H1 (cell line): ENCODE results near the gene FHL2. TPM values are rescaled to one million over a fixed set of nuclear protein-coding genes. Genes with fewer than 3 reads are reported as not detected.

ENCODE experiments used
- CTCF ChIA-PET: fragments of 300-600 bp; sonication (Branson Sonifier 250); formaldehyde crosslinking; loops from one replicate; lab custom pipeline; 2021; ENCODE audit not compliant: partially characterized antibody; lab: Charles Lee
- POLR2A ChIA-PET: fragments of 300-600 bp; sonication (Branson Sonifier 250); formaldehyde crosslinking; loops from one replicate; lab custom pipeline; 2021; ENCODE audit warnings: inconsistent platforms; ENCODE audit not compliant: partially characterized antibody; lab: Charles Lee
- DNase-seq, 2 experiments: peaks; one replicate each; pipeline versions ENCODE4 v3.0.0 to v3.0.0-alpha.2; 2010 to 2022; ENCODE audit warnings: low spot score in 2 of 2, low read depth in 1 of 2, mixed read lengths in 1 of 2
- FAIRE-seq: peaks from 2 replicates; lab custom pipeline; 2011; peaks lifted over from hg19 to GRCh38; lab: Jason Lieb, UNC
- H2AFZ ChIP-seq: 2 replicates; pipeline ENCODE4 v1.8.1; 2012; ENCODE audit warnings: low read length, inconsistent platforms
- H2AK5ac ChIP-seq: 2 replicates; pipeline ENCODE4 v1.6.1; 2013; ENCODE audit warnings: low read depth, low read length
- H2BK120ac ChIP-seq: replicated peaks from 2 replicates; pipeline ENCODE3; 2013; ENCODE audit warnings: low read depth, low read length, inconsistent platforms
- H2BK12ac ChIP-seq: 2 replicates; pipeline ENCODE4 v1.6.1; 2013; ENCODE audit warnings: low read depth, low read length
- H2BK15ac ChIP-seq: 2 replicates; pipeline ENCODE4 v1.6.1; 2013; ENCODE audit warnings: low read length
- H2BK20ac ChIP-seq: 2 replicates; pipeline ENCODE4 v1.6.1; 2013; ENCODE audit warnings: low read length
- H2BK5ac ChIP-seq: 2 replicates; pipeline ENCODE4 v1.6.1; 2013; ENCODE audit warnings: low read depth, low read length
- H3K14ac ChIP-seq: 2 replicates; pipeline ENCODE4 v1.6.1; 2013; ENCODE audit warnings: inconsistent platforms; ENCODE audit not compliant: insufficient read length
- H3K18ac ChIP-seq: 2 replicates; pipeline ENCODE4 v1.6.1; 2013; ENCODE audit warnings: low read length; ENCODE audit errors: extremely low read depth
- H3K23ac ChIP-seq: 2 replicates; pipeline ENCODE4 v1.6.1; 2013; ENCODE audit warnings: inconsistent platforms; ENCODE audit not compliant: insufficient read length
- H3K23me2 ChIP-seq: 2 replicates; pipeline ENCODE4 v1.6.1; 2013; ENCODE audit warnings: low read depth, low read length
- H3K27ac ChIP-seq: 2 replicates; pipeline ENCODE4 v1.6.1; 2011; ENCODE audit warnings: low read depth, low read length, inconsistent platforms
- H3K27me3 ChIP-seq, 4 experiments: replicated peaks in 1 of 4; 1 replicate in 1 of 4; 2 replicates in 3 of 4; pipeline versions ENCODE4 v1.6.1 to v1.8.1; 2011 to 2013; ENCODE audit warnings: low read length in 3 of 4, mild to moderate bottlenecking in 3 of 4, inconsistent platforms in 2 of 4, mixed read lengths in 2 of 4, moderate library complexity in 1 of 4; ENCODE audit not compliant: control insufficient read depth in 3 of 4, insufficient read depth in 3 of 4; ENCODE audit errors: extremely low read depth in 1 of 4
- H3K36me3 ChIP-seq, 4 experiments: 2 replicates each; pipeline versions ENCODE4 v1.6.1 to v1.8.1; 2011 to 2013; ENCODE audit warnings: mild to moderate bottlenecking in 4 of 4, low read length in 3 of 4, moderate library complexity in 2 of 4, control low read depth in 1 of 4, inconsistent platforms in 1 of 4; ENCODE audit not compliant: insufficient read depth in 4 of 4, control insufficient read depth in 2 of 4
- H3K4ac ChIP-seq: replicated peaks from 2 replicates; pipeline ENCODE3; 2013; ENCODE audit warnings: low read length, low read depth, mixed read lengths, inconsistent platforms; ENCODE audit not compliant: insufficient read length
- H3K4me1 ChIP-seq, 4 experiments: replicated peaks in 1 of 4; 1 replicate in 1 of 4; 2 replicates in 3 of 4; pipeline versions ENCODE4 v1.6.1 to v1.8.1; 2011 to 2013; ENCODE audit warnings: low read length in 3 of 4, inconsistent platforms in 2 of 4, mixed read lengths in 1 of 4; ENCODE audit not compliant: insufficient read depth in 4 of 4, control insufficient read depth in 3 of 4
- H3K4me2 ChIP-seq, 2 experiments: 2 replicates each; pipeline versions ENCODE4 v1.6.1 to v1.8.1; 2011 to 2013; ENCODE audit warnings: low read depth in 2 of 2, low read length in 2 of 2, control low read depth in 1 of 2, inconsistent platforms in 1 of 2, mild to moderate bottlenecking in 1 of 2; ENCODE audit not compliant: insufficient read depth in 1 of 2
- H3K4me3 ChIP-seq, 4 experiments: fragments of 200-600, 300-600 bp in 1 of 4; sonication (generic), shearing (Covaris generic), sonication (Bioruptor Twin) in 1 of 4; 2 replicates each; pipeline versions ENCODE4 v1.5.1 to v1.8.1; 2011 to 2016; ENCODE audit warnings: low read length in 4 of 4, low read depth in 3 of 4, control low read depth in 2 of 4, inconsistent platforms in 2 of 4, mild to moderate bottlenecking in 2 of 4, mixed read lengths in 1 of 4, moderate library complexity in 1 of 4; ENCODE audit not compliant: insufficient read depth in 2 of 4; ENCODE audit errors: extremely low read depth in 1 of 4
- H3K56ac ChIP-seq: replicated peaks from 2 replicates; pipeline ENCODE3; 2013; ENCODE audit warnings: low read depth, mild to moderate bottlenecking, mixed read lengths, low read length, inconsistent platforms; ENCODE audit not compliant: insufficient read length
- H3K79me1 ChIP-seq: 2 replicates; pipeline ENCODE4 v1.6.1; 2013; ENCODE audit warnings: low read depth, low read length, control low read depth
- H3K79me2 ChIP-seq, 2 experiments: 2 replicates each; pipeline versions ENCODE4 v1.6.1 to v1.8.1; 2012 to 2013; ENCODE audit warnings: low read length in 2 of 2, mild to moderate bottlenecking in 2 of 2, inconsistent platforms in 1 of 2; ENCODE audit not compliant: insufficient read depth in 2 of 2, control insufficient read depth in 1 of 2
- H3K9ac ChIP-seq, 4 experiments: replicated peaks in 1 of 4; 1 replicate in 1 of 4; 2 replicates in 3 of 4; pipeline versions ENCODE4 v1.6.1 to v1.8.1; 2011 to 2013; ENCODE audit warnings: low read depth in 3 of 4, low read length in 3 of 4, control low read depth in 2 of 4, mild to moderate bottlenecking in 2 of 4, moderate library complexity in 2 of 4, inconsistent platforms in 1 of 4; ENCODE audit errors: extremely low read depth in 1 of 4
- H3K9me3 ChIP-seq, 2 experiments: 2 replicates each; pipeline versions ENCODE4 v1.6.1 to v1.8.1; 2012 to 2013; ENCODE audit warnings: mild to moderate bottlenecking in 2 of 2, moderate library complexity in 2 of 2, control low read depth in 1 of 2, inconsistent platforms in 1 of 2, low read depth in 1 of 2, low read length in 1 of 2, mixed read lengths in 1 of 2; ENCODE audit not compliant: insufficient read depth in 2 of 2
- H4K20me1 ChIP-seq, 2 experiments: replicated peaks in 1 of 2; 2 replicates each; pipeline versions ENCODE3 to v1.8.1; 2011 to 2013; ENCODE audit warnings: inconsistent platforms in 2 of 2, low read length in 2 of 2, mild to moderate bottlenecking in 1 of 2; ENCODE audit not compliant: insufficient read depth in 2 of 2, control insufficient read depth in 1 of 2
- H4K5ac ChIP-seq: 2 replicates; pipeline ENCODE4 v1.6.1; 2013; ENCODE audit warnings: low read length, low read depth, mixed read lengths, inconsistent platforms; ENCODE audit not compliant: insufficient read length
- H4K8ac ChIP-seq: 2 replicates; pipeline ENCODE4 v1.8.0; 2013; ENCODE audit warnings: mild to moderate bottlenecking, moderate library complexity, low read length, inconsistent platforms; ENCODE audit not compliant: insufficient read depth; ENCODE audit errors: extremely low read depth
- H4K91ac ChIP-seq: replicated peaks from 2 replicates; pipeline ENCODE3; 2013; ENCODE audit warnings: low read length, mixed read lengths, inconsistent platforms; ENCODE audit not compliant: insufficient read length
- BACH1 ChIP-seq: IDR thresholded peaks from 2 replicates; pipeline ENCODE4 v1.6.1; 2012; ENCODE audit warnings: low read length, improper control_type of control experiment
- CREB1 ChIP-seq: IDR thresholded peaks from 2 replicates; pipeline ENCODE4 v1.6.1; 2012; ENCODE audit warnings: inconsistent platforms
- CTBP2 ChIP-seq: IDR thresholded peaks from 2 replicates; pipeline ENCODE4 v1.7.0; 2011; ENCODE audit warnings: borderline replicate concordance, mild to moderate bottlenecking, moderate library complexity, mixed read lengths, low read length; ENCODE audit not compliant: insufficient read depth, insufficient read length
- EP300 ChIP-seq, 2 experiments: IDR thresholded peaks; 1 replicate in 1 of 2; 2 replicates in 1 of 2; pipeline ENCODE4 v1.6.1; 2011 to 2012; ENCODE audit warnings: low read depth in 2 of 2, low read length in 2 of 2, mild to moderate bottlenecking in 2 of 2, borderline replicate concordance in 1 of 2, inconsistent platforms in 1 of 2, moderate library complexity in 1 of 2
- EZH2 ChIP-seq: fragments of 200-600 bp; sonication (generic); IDR thresholded peaks from 2 replicates; pipeline ENCODE4 v1.7.1; 2012; ENCODE audit warnings: low read depth, mild to moderate bottlenecking, moderate library complexity, low read length, inconsistent platforms; ENCODE audit not compliant: severe bottlenecking
- GTF2F1 ChIP-seq: IDR thresholded peaks from 2 replicates; pipeline ENCODE4 v1.6.1; 2012; ENCODE audit warnings: low read depth, low read length, improper control_type of control experiment, borderline replicate concordance
- NRF1 ChIP-seq: IDR thresholded peaks from 2 replicates; pipeline ENCODE4 v1.6.1; 2011; ENCODE audit warnings: mild to moderate bottlenecking, low read depth, low read length, improper control_type of control experiment
- SAP30 ChIP-seq: fragments of 300-600 bp; sonication (generic); IDR thresholded peaks from 2 replicates; pipeline ENCODE4 v1.7.1; 2012; ENCODE audit warnings: low read length, moderate library complexity, mild to moderate bottlenecking, inconsistent platforms; ENCODE audit not compliant: insufficient read depth, insufficient replicate concordance
- SP4 ChIP-seq: IDR thresholded peaks from 2 replicates; pipeline ENCODE4 v1.6.1; 2012; ENCODE audit warnings: low read length, inconsistent platforms
- WGBS, 2 experiments: shearing (Covaris generic) in 1 of 2; methylation state at CpG; one replicate each; pipeline versions ENCODE4 v1.1.6 to v1.1.7; 2013 to 2015; ENCODE audit warnings: low lambda C conversion rate in 2 of 2, mixed read lengths in 2 of 2, inconsistent platforms in 1 of 2, low coverage in 1 of 2, missing lambda C conversion rate in 1 of 2; ENCODE audit not compliant: insufficient replicate concordance in 2 of 2, insufficient coverage in 1 of 2, insufficient read length in 1 of 2; ENCODE audit errors: extremely low coverage in 1 of 2, missing lambda C conversion rate in 1 of 2; 5-methylcytosine and 5-hydroxymethylcytosine counted together
- polyA plus RNA-seq, 7 experiments: library from polyadenylated mRNA; depleted of rRNA in 3 of 7; stranded (reverse) in 5 of 7; unstranded in 2 of 7; fragments of >200 nt in 5 of 7; fragments of 200-250 nt in 2 of 7; gene quantifications; 1 replicate in 5 of 7; 2 replicates in 1 of 7; 4 replicates in 1 of 7; pipeline versions ENCODE4 v1.2.1 to v1.2.3, GENCODE V29; 2011 to 2013; ENCODE audit warnings: missing spikeins in 2 of 7, mixed read lengths in 2 of 7
- total RNA-seq: library from RNA; stranded (reverse); fragmentation: NEBNext Ultra II Directional; extraction: Animal tissue kit (Norgen Biotek cat#: 25700); gene quantifications from 2 replicates; pipeline ENCODE4 v1.2.1, GENCODE V29; 2021

The FHL2 gene
- total and polyA plus RNA-seq, 2 of the 8 experiments (the other 6 are each of a cell fraction or from before 2014, with no cell fraction given), result 33.2 to 64.3 TPM

DNA sequence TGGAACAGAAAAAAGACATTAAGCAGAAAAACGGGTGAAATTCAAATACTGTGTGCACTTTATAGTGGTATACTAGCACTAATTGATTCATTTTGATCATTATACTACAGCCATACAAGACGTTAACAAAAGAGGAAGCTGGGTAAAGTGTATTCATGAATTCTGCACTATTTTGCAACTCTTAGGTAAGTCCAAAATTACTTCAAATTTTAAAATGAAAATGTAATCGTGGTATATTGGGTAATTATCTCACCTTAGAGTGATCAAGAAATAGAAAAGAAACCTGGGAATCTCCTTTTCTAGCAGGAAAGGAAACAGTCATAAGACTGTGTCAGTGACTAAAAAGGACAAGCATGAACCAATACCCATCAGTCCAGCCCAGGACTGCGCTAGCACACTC is 74.8 kb downstream of the FHL2 start:
- Histone ChIP-seq H3K23me2 (peaks cover 5% of the 10 kb centered on the region; the same call in 1 of the 2 replicates), H3K27me3 (no peaks in the 10 kb centered on the region), H3K56ac (no peak overlapping the region), H3K9ac (no peak overlapping the region), H2BK15ac (no peak overlapping the region), H2AK5ac (no peak overlapping the region), H2BK120ac (no peak overlapping the region), H4K8ac (no peak overlapping the region), H3K4me2 (no peak overlapping the region), H3K14ac (no peak overlapping the region), H2AFZ (no peak overlapping the region), H2BK20ac (no peak overlapping the region), H3K9me3 (no peaks in the 10 kb centered on the region), H3K18ac (no peak overlapping the region), H3K4me1 (peaks cover 4 to 10% (median 6%) of the 10 kb centered on the region in 4 experiments; a peak in 4 of 7 replicates), H2BK5ac (no peak overlapping the region), H3K4me3 (no peak overlapping the region), H3K4ac (no peak overlapping the region), H3K23ac (no peak overlapping the region), H2BK12ac (no peak overlapping the region), H3K36me3 (no peaks in the 10 kb centered on the region), H4K20me1 (peaks cover 0 to 7% of the 10 kb centered on the region in 2 experiments), H4K5ac (no peak overlapping the region), H3K79me1 (peaks cover 22% of the 10 kb centered on the region), H3K27ac (no peak overlapping the region), H3K79me2 (peaks cover 9 to 84% of the 10 kb centered on the region in 2 experiments; a peak in 3 of 4 replicates), H4K91ac (no peak overlapping the region)
- CTCF ChIA-PET, result interaction anchor here (1.1 kb wide), 1 partner anchor 15 kb away, joined by 4 read pairs; no protein-coding TSS in a partner anchor
- TF ChIP-seq CREB1 (no peak), GTF2F1 (no peak), EP300 (IDR thresholded peaks at IDR 0.05; ENCODE audit: borderline replicate concordance in 1 of 2, low read depth in 2 of 2, low read length in 2 of 2) (no peak), SAP30 (no peak), EZH2 (no peak), NRF1 (no peak), BACH1 (no peak), SP4 (no peak), CTBP2 (no peak)
- no peak for FAIRE-seq
- POLR2A ChIA-PET, result no interaction called here
- no peak for DNase-seq
- 92% methylated on average over 4 of the region's 4 CpGs; no CpG with 5 or more reads in 1 of the 2 experiments for WGBS, 2 experiments
